GM12878 (cell line): Measurements from ENCODE around the gene MS4A6A. TPM values are rescaled to one million over a fixed set of nuclear protein-coding genes. Genes with fewer than 3 reads are reported as not detected.

Source experiments
- ATAC-seq: fragments of 200-7000 bp; cut with Tn5 transposase; 3 replicates; pipeline ENCODE4 v1.9.1; 2020; ENCODE audit warnings: mild to moderate bottlenecking, moderate library complexity
- BruUV-seq: library from RNA; stranded (reverse); fragments of 400-500 nt; replicated peaks from 2 replicates; lab custom pipeline; 2021; lab: Mats Ljungman, UMichigan
- CTCF ChIA-PET: fragments of 300-600 bp; sonication (Branson Sonifier 250); formaldehyde crosslinking; extraction: SDS; loops from one replicate; lab custom pipeline; 2021; ENCODE audit warnings: inconsistent platforms; lab: Yijun Ruan, JAX
- POLR2A ChIA-PET: fragments of 350-600 bp; formaldehyde crosslinking; extraction: SDS; loops from one replicate; lab custom pipeline; 2021; ENCODE audit warnings: inconsistent platforms; lab: Charles Lee
- RAD21 ChIA-PET: fragments of 300-600 bp; sonication (Branson Sonifier 250); formaldehyde crosslinking; loops from one replicate; lab custom pipeline; 2023; ENCODE audit warnings: antibody characterized with exemption; ENCODE audit not compliant: unreplicated experiment; lab: Charles Lee
- SMC1A ChIA-PET: fragments of 300-600 bp; sonication (Branson Sonifier 250); formaldehyde crosslinking; loops from one replicate; lab custom pipeline; 2023; ENCODE audit not compliant: unreplicated experiment, uncharacterized antibody; lab: Charles Lee
- DNase-seq: peaks from one replicate; pipeline ENCODE4 v3.0.0-alpha.2; 2011; ENCODE audit warnings: low read depth, low spot score
- FAIRE-seq: peaks from 3 replicates; lab custom pipeline; 2011; peaks lifted over from hg19 to GRCh38; lab: Jason Lieb, UNC
- H2AFZ ChIP-seq: 2 replicates; pipeline ENCODE4 v1.6.0; 2011; ENCODE audit warnings: low read depth, low read length, control low read depth; ENCODE audit not compliant: control insufficient read depth
- H3K27ac ChIP-seq: 2 replicates; pipeline ENCODE4 v1.5.1; 2011; ENCODE audit warnings: control low read depth; ENCODE audit not compliant: control insufficient read depth, insufficient read depth
- H3K27me3 ChIP-seq, 2 experiments: replicated peaks in 1 of 2; 2 replicates each; pipeline versions ENCODE4 v1.6.0 to v1.6.1; 2011; ENCODE audit warnings: low read length in 1 of 2; ENCODE audit not compliant: control insufficient read depth in 2 of 2, insufficient read depth in 2 of 2
- H3K36me3 ChIP-seq, 2 experiments: 2 replicates each; pipeline ENCODE4 v1.5.1; 2011; ENCODE audit warnings: low read length in 1 of 2; ENCODE audit not compliant: control insufficient read depth in 2 of 2, insufficient read depth in 2 of 2
- H3K4me1 ChIP-seq: 2 replicates; pipeline ENCODE4 v1.6.1; 2011; ENCODE audit warnings: mild to moderate bottlenecking, low read length, moderate library complexity, mixed read lengths; ENCODE audit not compliant: control insufficient read depth, insufficient read depth
- H3K4me2 ChIP-seq: 2 replicates; pipeline ENCODE4 v1.6.0; 2011; ENCODE audit warnings: control low read depth; ENCODE audit not compliant: control insufficient read depth, insufficient read depth
- H3K4me3 ChIP-seq: fragments of 200-600 bp; sonication (generic); 2 replicates; pipeline ENCODE4 v1.5.1; 2016
- H3K79me2 ChIP-seq: 2 replicates; pipeline ENCODE4 v1.6.0; 2011; ENCODE audit warnings: low read length; ENCODE audit not compliant: control insufficient read depth, insufficient read depth
- H3K9ac ChIP-seq: 2 replicates; pipeline ENCODE4 v1.8.0; 2011; ENCODE audit warnings: low read length, control low read depth, mixed read lengths; ENCODE audit not compliant: control insufficient read depth, insufficient read depth
- H3K9me3 ChIP-seq: replicated peaks from 3 replicates; pipeline ENCODE4 v1.5.1; 2011; ENCODE audit warnings: mild to moderate bottlenecking, low read length; ENCODE audit not compliant: control insufficient read depth, insufficient read depth
- H4K20me1 ChIP-seq: 2 replicates; pipeline ENCODE4 v1.6.0; 2011; ENCODE audit not compliant: control insufficient read depth, insufficient read depth
- ATF7 ChIP-seq: fragments of 450-650 bp; IDR thresholded peaks from 2 replicates; pipeline ENCODE4 v1.6.1; 2016; ENCODE audit warnings: low read depth, mild to moderate bottlenecking
- CBFB ChIP-seq: IDR thresholded peaks from 2 replicates; pipeline ENCODE4 v1.6.1; 2016; ENCODE audit warnings: antibody characterized with exemption, low read depth
- CEBPZ ChIP-seq: fragments of 150-350 bp; IDR thresholded peaks from 2 replicates; pipeline ENCODE4 v1.6.1; 2016; ENCODE audit warnings: low read depth, low read length
- EED ChIP-seq: sonication (generic); IDR thresholded peaks from 2 replicates; pipeline ENCODE4 v1.6.1; 2016; ENCODE audit warnings: antibody characterized with exemption, low read depth
- HDGF ChIP-seq: fragments of 450-650 bp; IDR thresholded peaks from 2 replicates; pipeline ENCODE4 v1.6.1; 2016; ENCODE audit warnings: antibody characterized with exemption
- IKZF1 ChIP-seq: fragments of 450-650 bp; conservative IDR thresholded peaks from 2 replicates; pipeline ENCODE4 v1.6.1; 2017; ENCODE audit warnings: antibody characterized with exemption, mild to moderate bottlenecking
- MEF2A ChIP-seq: IDR thresholded peaks from 2 replicates; pipeline ENCODE4 v1.6.1; 2011; ENCODE audit warnings: low read depth, mild to moderate bottlenecking, low read length, moderate library complexity; ENCODE audit not compliant: insufficient read depth
- NBN ChIP-seq: fragments of 450-650 bp; IDR thresholded peaks from 2 replicates; pipeline ENCODE4 v1.6.1; 2016
- NFIC ChIP-seq: IDR thresholded peaks from 2 replicates; pipeline ENCODE4 v1.6.1; 2012; ENCODE audit warnings: low read depth, mild to moderate bottlenecking, inconsistent platforms, low read length, moderate library complexity
- RAD51 ChIP-seq: fragments of 450-650 bp; IDR thresholded peaks from 2 replicates; pipeline ENCODE4 v1.6.1; 2016; ENCODE audit warnings: moderate library complexity, mild to moderate bottlenecking, inconsistent platforms
- RCOR1 ChIP-seq: conservative IDR thresholded peaks from 2 replicates; pipeline ENCODE4 v1.6.1; 2012; ENCODE audit warnings: low read depth, low read length, improper control_type of control experiment
- TCF12 ChIP-seq: IDR thresholded peaks from 2 replicates; pipeline ENCODE4 v1.6.1; 2011; ENCODE audit warnings: low read depth, mild to moderate bottlenecking, low read length
- WRNIP1 ChIP-seq: IDR thresholded peaks from 2 replicates; pipeline ENCODE4 v1.6.1; 2011; ENCODE audit warnings: low read depth, low read length, improper control_type of control experiment, borderline replicate concordance
- ZBTB40 ChIP-seq: fragments of 450-650 bp; IDR thresholded peaks from 2 replicates; pipeline ENCODE4 v1.6.1; 2016; ENCODE audit warnings: mild to moderate bottlenecking, moderate library complexity, borderline replicate concordance
- WGBS: methylation state at CpG from one replicate; pipeline ENCODE4 v1.1.6; 2016; ENCODE audit warnings: low lambda C conversion rate; ENCODE audit not compliant: insufficient replicate concordance, insufficient coverage; ENCODE audit errors: missing lambda C conversion rate; 5-methylcytosine and 5-hydroxymethylcytosine counted together
- in situ Hi-C: fragments of 300-500 bp; cut with MboI; formaldehyde crosslinking; loops from 9 replicates; pipeline ENCODE4 v1.14.3; 2018; ENCODE audit warnings: mixed read lengths
- intact Hi-C: fragments of 100-400 bp; cut with micrococcal nuclease; formaldehyde crosslinking; loops from one replicate; pipeline ENCODE4 v1.14.2; 2022; ENCODE audit not compliant: unreplicated experiment
- polyA plus RNA-seq, 11 experiments: library from polyadenylated mRNA; depleted of rRNA in 4 of 11; unstranded in 6 of 11; stranded (reverse) in 5 of 11; fragments of >200 nt; fragmentation: Nextera tagmentation in 4 of 11; fragmentation: Illumina TruSeq in 1 of 11; extraction: Ambion mirVana in 4 of 11; extraction: Trizol in 1 of 11; gene quantifications; 1 replicate in 1 of 11; 2 replicates in 10 of 11; pipeline versions ENCODE4 v1.2.1 to v1.2.3, GENCODE V29; 2011 to 2016; ENCODE audit warnings: inconsistent platforms in 2 of 11, missing spikeins in 2 of 11, low read depth in 1 of 11
- total RNA-seq, 4 experiments: library from RNA; depleted of rRNA in 3 of 4; stranded (reverse); fragments of >200 nt in 3 of 4; fragmentation: Illumina TruSeq in 1 of 4; extraction: Trizol in 1 of 4; gene quantifications; 2 replicates each; pipeline versions ENCODE4 v1.2.1 to v1.2.3, GENCODE V29; 2013 to 2021
- TF ChIP-seq, protein P1 (sequence below): IDR thresholded peaks from 2 replicates; pipeline ENCODE4 v1.6.1; 2012; ENCODE audit warnings: low read depth, low read length, improper control_type of control experiment

The MS4A6A gene
- total and polyA plus RNA-seq, 10 of the 15 experiments (the other 5 are each of a cell fraction or from before 2014, with no cell fraction given) = 0.75 to 30.7 (median 9.0) TPM

GRCh38 chr11:60195923-60196368 lies 13.1 kb upstream of the MS4A6A start (continued):
- TF ChIP-seq, protein P1, sequence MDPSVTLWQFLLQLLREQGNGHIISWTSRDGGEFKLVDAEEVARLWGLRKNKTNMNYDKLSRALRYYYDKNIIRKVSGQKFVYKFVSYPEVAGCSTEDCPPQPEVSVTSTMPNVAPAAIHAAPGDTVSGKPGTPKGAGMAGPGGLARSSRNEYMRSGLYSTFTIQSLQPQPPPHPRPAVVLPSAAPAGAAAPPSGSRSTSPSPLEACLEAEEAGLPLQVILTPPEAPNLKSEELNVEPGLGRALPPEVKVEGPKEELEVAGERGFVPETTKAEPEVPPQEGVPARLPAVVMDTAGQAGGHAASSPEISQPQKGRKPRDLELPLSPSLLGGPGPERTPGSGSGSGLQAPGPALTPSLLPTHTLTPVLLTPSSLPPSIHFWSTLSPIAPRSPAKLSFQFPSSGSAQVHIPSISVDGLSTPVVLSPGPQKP = no peak
- TF ChIP-seq EED (peak; percentile 69), NBN (0 out of 2 replicates have a peak, but pooled peaks have one; percentile 43), RCOR1 (no peak), ATF7 (peak; percentile 53; the same call in 1 of the 2 replicates), RAD51 (no peak), HDGF (no peak), TCF12 (no peak), MEF2A (no peak), NFIC (peak; percentile 73), CBFB (peak; percentile 47; the same call in 1 of the 2 replicates), IKZF1 (peak; percentile 61)

DNA sequence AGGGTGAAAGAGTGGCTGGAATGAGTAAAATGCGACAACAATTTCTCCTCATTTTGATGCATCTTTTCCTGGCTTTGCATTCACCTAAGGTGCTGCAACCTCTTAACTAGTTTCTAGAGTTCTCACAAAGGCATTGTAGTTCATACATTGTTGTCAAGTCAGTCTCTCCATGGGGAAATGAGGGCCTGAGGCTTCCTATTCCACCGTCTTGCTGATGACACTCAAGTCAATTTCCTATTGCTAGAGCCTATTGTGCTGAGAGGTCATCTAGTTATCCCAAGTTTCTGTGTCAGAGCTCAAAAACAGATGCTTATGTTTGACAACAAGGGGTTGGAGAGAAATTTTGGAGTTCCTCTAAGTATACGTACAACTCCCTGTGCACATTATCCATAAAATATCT lies 11.6 kb upstream of the MS4A6A start:
- H3K4me1 ChIP-seq = peaks cover 24% of the 10 kb centered on the region
- in situ Hi-C loops = no loop called here
- H4K20me1 ChIP-seq = no peaks in the 10 kb centered on the region
- H3K79me2 ChIP-seq = no peaks in the 10 kb centered on the region
- no peak overlapping the region for H3K9ac ChIP-seq
- peak overlapping the region; percentile 70 for H3K27ac ChIP-seq
- DNase-seq (no peak), FAIRE-seq (no peak), ATAC-seq (peak; percentile 7; the same call in 2 of the 3 replicates)
- peak overlapping the region; percentile 54; the same call in 1 of the 2 replicates for H3K4me2 ChIP-seq
- peaks cover 1% of the 10 kb centered on the region; the same call in 2 of the 3 replicates for H3K9me3 ChIP-seq
- no peaks in the 10 kb centered on the region for H3K36me3 ChIP-seq
- H3K27me3 ChIP-seq = no peaks in the 10 kb centered on the region
- no TSS peak for BruUV-seq
- no peak overlapping the region for H3K4me3 ChIP-seq
- 0 out of 2 replicates have a peak overlapping the region, but pooled peaks have one; percentile 34 for H2AFZ ChIP-seq
- SMC1A ChIA-PET = interaction anchor here (1.1 to 7.4 kb wide), 6 partner anchors 11 to 57 kb away, joined by 3 to 85 read pairs (median 17); partner anchors contain the start of gene MS4A6A
- intact Hi-C loops = loop anchor here (10.0 kb wide), 1 partner anchor 570 kb away; no protein-coding TSS in a partner anchor
- WGBS = 51% methylated on average over 3 of the region's 3 CpGs
- CTCF ChIA-PET = interaction anchor here (0.8 to 5.2 kb wide), 4 partner anchors 8 to 56 kb away, joined by 4 to 28 read pairs (median 18); no protein-coding TSS in a partner anchor
- RAD21 ChIA-PET = interaction anchor here (1.2 to 4.8 kb wide), 4 partner anchors 11 to 57 kb away, joined by 3 to 27 read pairs (median 18); partner anchors contain the start of gene MS4A6A
- POLR2A ChIA-PET = interaction anchor here (1.2 to 2.0 kb wide), 4 partner anchors 9 to 57 kb away, joined by 4 to 8 read pairs (median 4); no protein-coding TSS in a partner anchor
- TF ChIP-seq WRNIP1 (no peak), CEBPZ (no peak), ZBTB40 (no peak), RAD51 (no peak)
